GM23338 (cell line): ENCODE results near the gene MRPL2. TPM values are rescaled to one million over a fixed set of nuclear protein-coding genes. Genes with fewer than 3 reads are reported as not detected.
A peak's percentile ranks its signal among the peaks of the same experiment; 100 is the strongest.

ENCODE experiments used
- ATAC-seq: fragments of 200-7000 bp; cut with Tn5 transposase; 3 replicates; pipeline ENCODE4 v1.9.1; 2020
- DNase-seq: peaks from one replicate; pipeline ENCODE4 v3.0.0-alpha.2; 2015; ENCODE audit warnings: low spot score
- H2AFZ ChIP-seq: fragments of 200-600 bp; sonication (generic); 2 replicates; pipeline ENCODE4 v1.8.0; 2016; ENCODE audit warnings: antibody characterized with exemption, mild to moderate bottlenecking, moderate library complexity
- H3F3A ChIP-seq: fragments of 200-600 bp; sonication (generic); replicated peaks from 2 replicates; pipeline ENCODE4 v1.8.0; 2017; ENCODE audit warnings: antibody characterized with exemption, mixed run types, low read depth
- H3K27ac ChIP-seq: fragments of 200-600 bp; sonication (generic); 2 replicates; pipeline ENCODE4 v1.6.1; 2016; ENCODE audit warnings: low read depth
- H3K27me3 ChIP-seq: fragments of 200-600 bp; sonication (generic); 2 replicates; pipeline ENCODE4 v1.8.0; 2016; ENCODE audit warnings: mild to moderate bottlenecking, mixed run types, moderate library complexity; ENCODE audit not compliant: insufficient read depth
- H3K36me3 ChIP-seq: fragments of 200-600 bp; sonication (generic); 2 replicates; pipeline ENCODE4 v1.8.0; 2016; ENCODE audit warnings: mild to moderate bottlenecking; ENCODE audit not compliant: insufficient read depth
- H3K4me1 ChIP-seq: fragments of 200-600 bp; sonication (generic); 2 replicates; pipeline ENCODE4 v1.8.0; 2016; ENCODE audit warnings: mild to moderate bottlenecking, moderate library complexity; ENCODE audit not compliant: insufficient read depth
- H3K4me2 ChIP-seq: fragments of 200-600 bp; sonication (generic); 2 replicates; pipeline ENCODE4 v1.7.1; 2017; ENCODE audit warnings: mixed run types
- H3K4me3 ChIP-seq: fragments of 200-600 bp; sonication (generic); 2 replicates; pipeline ENCODE4 v1.6.1; 2016; ENCODE audit warnings: mixed run types
- H3K79me2 ChIP-seq: fragments of 200-600 bp; sonication (generic); replicated peaks from 2 replicates; pipeline ENCODE4 v1.8.0; 2017; ENCODE audit warnings: mild to moderate bottlenecking; ENCODE audit not compliant: insufficient read depth
- H3K9me2 ChIP-seq: fragments of 200-600 bp; sonication (generic); 2 replicates; pipeline ENCODE4 v1.8.0; 2017; ENCODE audit not compliant: insufficient read depth
- H4K20me1 ChIP-seq: fragments of 200-600 bp; sonication (generic); replicated peaks from 2 replicates; pipeline ENCODE4 v1.8.0; 2017; ENCODE audit warnings: mild to moderate bottlenecking; ENCODE audit not compliant: insufficient read depth
- H3K27ac Mint-ChIP-seq: 2 replicates; pipeline ENCODE4 v1.8.0; 2020; ENCODE audit warnings: inconsistent platforms, mild to moderate bottlenecking, moderate library complexity, mixed read lengths
- H3K27me3 Mint-ChIP-seq: 3 replicates; pipeline ENCODE4 v1.8.0; 2022; ENCODE audit warnings: low read depth, mild to moderate bottlenecking, moderate library complexity, mixed read lengths, inconsistent platforms; ENCODE audit not compliant: insufficient read depth, poor library complexity
- H3K36me3 Mint-ChIP-seq: 3 replicates; pipeline ENCODE4 v1.8.0; 2021; ENCODE audit warnings: low read depth, mild to moderate bottlenecking, inconsistent platforms, moderate library complexity, mixed read lengths
- H3K4me1 Mint-ChIP-seq: 3 replicates; pipeline ENCODE4 v1.8.0; 2020; ENCODE audit warnings: mild to moderate bottlenecking, inconsistent platforms, mixed read lengths
- H3K4me3 Mint-ChIP-seq: 3 replicates; pipeline ENCODE4 v1.8.0; 2021; ENCODE audit warnings: moderate library complexity, mild to moderate bottlenecking, inconsistent platforms, mixed read lengths
- H3K9me3 Mint-ChIP-seq: 3 replicates; pipeline ENCODE4 v1.8.0; 2020; ENCODE audit warnings: moderate library complexity, mild to moderate bottlenecking, inconsistent platforms, mixed read lengths
- CTCF ChIP-seq, 2 experiments: fragments of 200-600 bp in 1 of 2; sonication (generic) in 1 of 2; conservative IDR thresholded peaks; 2 replicates each; pipeline versions ENCODE4 v1.5.1 to v1.6.1; 2016 to 2017; ENCODE audit warnings: antibody characterized with exemption in 2 of 2, low read depth in 2 of 2, mild to moderate bottlenecking in 2 of 2, moderate library complexity in 1 of 2
- JUNB ChIP-seq: IDR thresholded peaks from one replicate; pipeline ENCODE4 v1.6.1; 2016; ENCODE audit warnings: antibody characterized with exemption; ENCODE audit not compliant: unreplicated experiment
- POLR2AphosphoS5 ChIP-seq: IDR thresholded peaks from 2 replicates; pipeline ENCODE4 v1.6.1; 2016; ENCODE audit warnings: antibody characterized with exemption, low read depth
- ZNF114 ChIP-seq: fragments of 250-450 bp; sonication (Bioruptor Pico); IDR thresholded peaks from 2 replicates; pipeline ENCODE4 v1.5.0; 2020; ENCODE audit warnings: mild to moderate bottlenecking, moderate library complexity
- ZNF462 ChIP-seq: fragments of 250-450 bp; sonication (Bioruptor Pico); IDR thresholded peaks from 2 replicates; pipeline ENCODE4 v1.5.0; 2020; ENCODE audit warnings: mild to moderate bottlenecking, moderate library complexity
- polyA plus RNA-seq: library from polyadenylated mRNA; unstranded; fragments of >200 nt; fragmentation: Nextera tagmentation; extraction: Ambion mirVana; gene quantifications from 2 replicates; pipeline ENCODE4 v1.2.1, GENCODE V29; 2016
- total RNA-seq: library from RNA; depleted of rRNA; stranded (reverse); fragments of >200 nt; shearing (Covaris generic); gene quantifications from 2 replicates; pipeline ENCODE4 v1.2.3, GENCODE V29; 2014

Gene MRPL2
- total and polyA plus RNA-seq, 2 experiments from 2014 or later, result 32.3 to 128 TPM

- Mint-ChIP-seq H3K27ac (peak overlapping the region; percentile 92), H3K4me3 (peak overlapping the region; percentile 46), H3K36me3 (no peaks in the 10 kb centered on the region; the same call in 2 of the 3 replicates), H3K27me3 (peaks cover 5% of the 10 kb centered on the region), H3K4me1 (peaks cover 66% of the 10 kb centered on the region), H3K9me3 (no peaks in the 10 kb centered on the region)
- Histone ChIP-seq H3F3A (peaks cover 16% of the 10 kb centered on the region), H3K36me3 (no peaks in the 10 kb centered on the region), H3K27ac (peak overlapping the region; percentile 93), H3K79me2 (peaks cover 74% of the 10 kb centered on the region), H3K4me3 (peak overlapping the region; percentile 44), H2AFZ (no peak overlapping the region), H4K20me1 (peaks cover 5% of the 10 kb centered on the region), H3K27me3 (no peaks in the 10 kb centered on the region), H3K9me2 (no peaks in the 10 kb centered on the region), H3K4me1 (peaks cover 55% of the 10 kb centered on the region), H3K4me2 (peak overlapping the region; percentile 70)
- TF ChIP-seq ZNF462, result peak; percentile 60; the same call in 1 of the 2 replicates
- no peak for TF ChIP-seq ZNF114 (CRISPR knock-in tag)
- no peak for TF ChIP-seq JUNB
- 0 out of 2 replicates have a peak, but pooled peaks have one; percentile 19 for TF ChIP-seq POLR2AphosphoS5
- peak; percentile 82 for DNase-seq
- peak; percentile 75 for ATAC-seq
These were observed 31.3 kb upstream of the MRPL2 start for GRCh38 chr6:43090559-43090956.

GRCh38 chr6:43089874-43090558 lies 30.8 kb upstream of the MRPL2 start:
- H3K4me1 ChIP-seq, result peaks cover 52% of the 10 kb centered on the region
- Mint-ChIP-seq H3K36me3 (no peaks in the 10 kb centered on the region; the same call in 2 of the 3 replicates), H3K4me1 (peaks cover 62% of the 10 kb centered on the region), H3K27me3 (peaks cover 5% of the 10 kb centered on the region), H3K27ac (peak overlapping the region; percentile 92), H3K4me3 (peak overlapping the region; percentile 46), H3K9me3 (no peaks in the 10 kb centered on the region)
- H3K9me2 ChIP-seq, result no peaks in the 10 kb centered on the region
- H3K27ac ChIP-seq, result peak overlapping the region; percentile 93
- no peaks in the 10 kb centered on the region for H3K36me3 ChIP-seq
- H3K4me2 ChIP-seq, result peak overlapping the region; percentile 70
- H2AFZ ChIP-seq, result no peak overlapping the region
- peaks cover 16% of the 10 kb centered on the region for H3F3A ChIP-seq
- TF ChIP-seq ZNF114 (CRISPR knock-in tag), result no peak
- TF ChIP-seq CTCF (conservative IDR thresholded peaks at IDR 0.05; ENCODE audit: low read depth in 2 of 2), result no peak
- ATAC-seq, result peak; percentile 55
- DNase-seq, result peak; percentile 63
- no peaks in the 10 kb centered on the region for H3K27me3 ChIP-seq
- peaks cover 6% of the 10 kb centered on the region for H4K20me1 ChIP-seq
- peaks cover 74% of the 10 kb centered on the region for H3K79me2 ChIP-seq
- peak overlapping the region; percentile 44 for H3K4me3 ChIP-seq
